CD4-positive, alpha-beta memory T cell (primary cell): ENCODE measurements around the gene TBC1D14. TPM values are rescaled to one million over a fixed set of nuclear protein-coding genes. Genes with fewer than 3 reads are reported as not detected.

Source experiments
- CTCF ChIA-PET: fragments of 350-600 bp; sonication (Branson Sonifier 250); formaldehyde crosslinking; loops from one replicate; lab custom pipeline; 2021; ENCODE audit warnings: inconsistent platforms; ENCODE audit not compliant: partially characterized antibody; lab: Charles Lee
- POLR2A ChIA-PET: fragments of 350-600 bp; sonication (Branson Sonifier 250); formaldehyde crosslinking; loops from one replicate; lab custom pipeline; 2021; ENCODE audit not compliant: partially characterized antibody; lab: Charles Lee
- DNase-seq, 5 donors: peaks; one replicate each; pipeline versions ENCODE4 v3.0.0 to v3.0.0-alpha.2; 2020 to 2022; ENCODE audit warnings: mixed read lengths in 1 of 5
- H3K27ac ChIP-seq: one replicate; pipeline ENCODE4 v1.7.0; 2013; ENCODE audit warnings: low read depth, low read length
- H3K27me3 ChIP-seq: 2 replicates; pipeline ENCODE4 v1.7.0; 2013; ENCODE audit warnings: mild to moderate bottlenecking, low read length, moderate library complexity; ENCODE audit not compliant: insufficient read depth
- H3K36me3 ChIP-seq: 2 replicates; pipeline ENCODE4 v1.7.0; 2013; ENCODE audit warnings: mild to moderate bottlenecking, low read length, moderate library complexity; ENCODE audit not compliant: insufficient read depth
- H3K4me1 ChIP-seq: 2 replicates; pipeline ENCODE4 v1.7.0; 2013; ENCODE audit warnings: mild to moderate bottlenecking, low read length, moderate library complexity; ENCODE audit not compliant: insufficient read depth
- H3K4me3 ChIP-seq, 2 donors: one replicate each; pipeline ENCODE4 v1.7.0; 2013; ENCODE audit warnings: low read length in 2 of 2, mild to moderate bottlenecking in 1 of 2
- H3K9me3 ChIP-seq, 2 donors: one replicate each; pipeline ENCODE4 v1.7.0; 2013; ENCODE audit warnings: low read length in 2 of 2, control low read depth in 1 of 2; ENCODE audit not compliant: control insufficient read depth in 1 of 2
- H3K27ac Mint-ChIP-seq, 7 donors: one replicate each; pipeline ENCODE4 v1.8.0; 2020 to 2021; ENCODE audit warnings: mixed read lengths in 7 of 7, mild to moderate bottlenecking in 6 of 7, inconsistent platforms in 3 of 7, moderate library complexity in 3 of 7
- H3K27me3 Mint-ChIP-seq, 2 donors: one replicate each; pipeline ENCODE4 v1.8.0; 2020 to 2021; ENCODE audit warnings: mixed read lengths in 2 of 2
- H3K36me3 Mint-ChIP-seq, 2 donors: one replicate each; pipeline ENCODE4 v1.8.0; 2020 to 2021; ENCODE audit warnings: mixed read lengths in 2 of 2, inconsistent platforms in 1 of 2, mild to moderate bottlenecking in 1 of 2
- H3K4me1 Mint-ChIP-seq, 4 donors: one replicate each; pipeline ENCODE4 v1.8.0; 2020 to 2021; ENCODE audit warnings: mixed read lengths in 4 of 4, mild to moderate bottlenecking in 1 of 4
- H3K4me3 Mint-ChIP-seq, 8 donors: one replicate each; pipeline ENCODE4 v1.8.0; 2020 to 2021; ENCODE audit warnings: mixed read lengths in 8 of 8, mild to moderate bottlenecking in 7 of 8, moderate library complexity in 6 of 8, inconsistent platforms in 3 of 8
- H3K9me3 Mint-ChIP-seq, 8 donors: one replicate each; pipeline ENCODE4 v1.8.0; 2020 to 2021; ENCODE audit warnings: mixed read lengths in 8 of 8, mild to moderate bottlenecking in 5 of 8, inconsistent platforms in 3 of 8, moderate library complexity in 1 of 8
- intact Hi-C: fragments of 100-400 bp; cut with micrococcal nuclease; formaldehyde crosslinking; loops from one replicate; pipeline ENCODE4 v1.15.1; 2023
- polyA plus RNA-seq, 2 donors: library from polyadenylated mRNA; unstranded; fragments of 300-500 nt; fragmentation: Illumina TruSeq; gene quantifications; one replicate each; pipeline ENCODE4 v1.2.3, GENCODE V29; 2021
- total RNA-seq, 2 experiments: library from RNA; stranded (reverse); gene quantifications; one replicate each; pipeline ENCODE4 v1.2.3, GENCODE V29; 2021

TBC1D14 gene
- total and polyA plus RNA-seq, 4 experiments from 2014 or later: 40.7 to 80.7 (median 63.0) TPM

DNA sequence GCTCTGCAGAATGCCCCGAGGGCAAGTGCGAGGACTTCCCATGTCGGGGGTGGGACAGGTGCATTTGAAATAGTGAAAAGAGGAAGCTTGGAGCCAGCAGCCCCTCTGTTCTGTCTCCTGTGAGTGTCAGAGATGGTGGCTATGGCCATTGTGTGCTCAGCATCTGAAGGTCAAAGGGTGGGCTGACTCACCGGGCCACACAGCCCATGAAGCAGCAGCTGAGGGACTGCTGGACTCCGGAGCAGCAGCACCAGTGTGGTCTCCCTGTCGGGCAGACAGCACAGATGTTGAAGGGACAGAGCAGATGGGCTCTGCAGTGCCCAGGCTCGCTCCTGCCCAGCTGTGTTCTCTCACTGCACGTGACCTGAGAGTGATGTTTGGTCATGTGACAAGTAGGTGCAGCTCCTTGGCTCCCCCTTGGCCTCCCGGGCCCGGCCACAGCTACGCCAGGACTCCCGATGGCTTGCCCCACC, 53.5 kb downstream of the TBC1D14 start:
- no peak overlapping the region for H3K4me3 Mint-ChIP-seq
- ChIA-PET POLR2A (no interaction called here), CTCF (interaction anchor here (0.7 to 1.3 kb wide), 5 partner anchors 11 to 108 kb away, joined by 3 to 8 read pairs (median 5); no protein-coding TSS in a partner anchor)
- H3K4me1 Mint-ChIP-seq: peaks cover 31 to 71% (median 50%) of the 10 kb centered on the region in 4 donors
- peaks cover 8% of the 10 kb centered on the region for H3K36me3 ChIP-seq
- no peaks in the 10 kb centered on the region for H3K9me3 ChIP-seq
- H3K27ac Mint-ChIP-seq: peak overlapping the region in 4 of 7 donors; percentile 22 to 48 (median 32)
- H3K27me3 ChIP-seq: no peaks in the 10 kb centered on the region
- no peak overlapping the region for H3K27ac ChIP-seq
- no peak for DNase-seq
- H3K27me3 Mint-ChIP-seq: no peaks in the 10 kb centered on the region
- H3K9me3 Mint-ChIP-seq: no peaks in the 10 kb centered on the region
- intact Hi-C loops: no loop called here
- H3K4me3 ChIP-seq: no peak overlapping the region
- peaks cover 5 to 13% of the 10 kb centered on the region in 2 donors for H3K36me3 Mint-ChIP-seq
- H3K4me1 ChIP-seq: peaks cover 44% of the 10 kb centered on the region

DNA sequence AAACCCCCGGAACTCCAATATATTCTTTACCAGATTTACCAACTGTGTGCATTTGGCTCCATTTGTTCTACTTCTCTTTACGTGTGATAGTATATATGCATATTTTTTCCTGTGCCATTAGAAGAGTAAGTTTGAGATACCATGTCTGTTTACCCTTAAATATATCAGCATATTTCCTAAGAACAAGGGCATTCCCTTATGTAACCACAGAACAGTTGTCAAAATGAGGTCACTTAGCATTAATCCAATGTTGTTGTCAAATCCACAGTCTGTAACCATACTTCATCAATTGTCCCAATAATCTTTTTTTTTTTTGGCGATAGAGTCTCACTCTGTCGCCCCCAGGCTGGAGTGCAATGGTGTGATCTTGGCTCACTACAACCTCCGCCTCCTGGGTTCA, 55.2 kb downstream of the TBC1D14 start:
- H3K9me3 ChIP-seq: no peaks in the 10 kb centered on the region
- H3K4me3 ChIP-seq: no peak overlapping the region
- H3K27me3 ChIP-seq: no peaks in the 10 kb centered on the region
- ChIA-PET POLR2A (interaction anchor here (1.3 kb wide), 1 partner anchor 23 kb away, joined by 4 read pairs; no protein-coding TSS in a partner anchor), CTCF (interaction anchor here (2.0 kb wide), 1 partner anchor 9 kb away, joined by 14 read pairs; no protein-coding TSS in a partner anchor)
- no peak overlapping the region for H3K27ac ChIP-seq
- Mint-ChIP-seq H3K4me3 (peak overlapping the region in 5 of 8 donors; percentile 27 to 75 (median 53)), H3K27ac (peak overlapping the region in 6 of 7 donors; percentile 5 to 89 (median 34)), H3K36me3 (peaks cover 9 to 24% of the 10 kb centered on the region in 2 donors), H3K4me1 (peaks cover 30 to 61% (median 47%) of the 10 kb centered on the region in 4 donors), H3K27me3 (no peaks in the 10 kb centered on the region), H3K9me3 (no peaks in the 10 kb centered on the region)
- DNase-seq: no peak
- intact Hi-C loops: no loop called here
- peaks cover 17% of the 10 kb centered on the region for H3K36me3 ChIP-seq
- peaks cover 44% of the 10 kb centered on the region for H3K4me1 ChIP-seq

DNA sequence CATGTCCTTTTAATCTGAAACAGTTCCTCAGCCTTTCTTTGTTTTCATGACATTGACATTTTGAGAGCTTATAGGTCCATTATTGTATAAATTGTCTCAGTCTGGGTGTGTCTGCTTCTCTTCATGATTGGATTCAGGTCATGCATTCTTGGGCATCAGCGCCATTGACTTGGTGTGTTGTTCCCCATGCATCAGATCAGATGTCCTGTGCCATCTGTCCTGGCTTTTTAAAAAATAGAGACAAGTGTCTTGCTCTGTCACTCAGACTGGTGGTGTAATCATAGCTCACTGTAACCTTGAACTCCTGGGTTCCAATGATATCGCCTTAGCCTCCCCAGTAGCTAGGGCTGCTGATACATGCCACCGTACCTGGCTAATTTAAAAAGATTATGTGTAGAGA, 55.7 kb downstream of the TBC1D14 start:
- Histone ChIP-seq H3K27ac (no peak overlapping the region), H3K9me3 (no peaks in the 10 kb centered on the region), H3K36me3 (peaks cover 22% of the 10 kb centered on the region), H3K4me1 (peaks cover 41% of the 10 kb centered on the region), H3K4me3 (no peak overlapping the region), H3K27me3 (no peaks in the 10 kb centered on the region)
- Mint-ChIP-seq H3K27me3 (no peaks in the 10 kb centered on the region), H3K36me3 (peaks cover 9 to 24% of the 10 kb centered on the region in 2 donors), H3K9me3 (no peaks in the 10 kb centered on the region), H3K4me1 (peaks cover 30 to 61% (median 48%) of the 10 kb centered on the region in 4 donors), H3K4me3 (peak overlapping the region in 2 of 8 donors; percentile 9 to 58), H3K27ac (peak overlapping the region in 6 of 7 donors; percentile 5 to 89 (median 40))
- ChIA-PET CTCF (interaction anchor here (2.0 to 2.6 kb wide), 2 partner anchors 9 to 52 kb away, joined by 5 to 14 read pairs; no protein-coding TSS in a partner anchor), POLR2A (interaction anchor here (1.3 kb wide), 1 partner anchor 23 kb away, joined by 4 read pairs; no protein-coding TSS in a partner anchor)
- intact Hi-C loops: no loop called here
- DNase-seq: no peak

DNA sequence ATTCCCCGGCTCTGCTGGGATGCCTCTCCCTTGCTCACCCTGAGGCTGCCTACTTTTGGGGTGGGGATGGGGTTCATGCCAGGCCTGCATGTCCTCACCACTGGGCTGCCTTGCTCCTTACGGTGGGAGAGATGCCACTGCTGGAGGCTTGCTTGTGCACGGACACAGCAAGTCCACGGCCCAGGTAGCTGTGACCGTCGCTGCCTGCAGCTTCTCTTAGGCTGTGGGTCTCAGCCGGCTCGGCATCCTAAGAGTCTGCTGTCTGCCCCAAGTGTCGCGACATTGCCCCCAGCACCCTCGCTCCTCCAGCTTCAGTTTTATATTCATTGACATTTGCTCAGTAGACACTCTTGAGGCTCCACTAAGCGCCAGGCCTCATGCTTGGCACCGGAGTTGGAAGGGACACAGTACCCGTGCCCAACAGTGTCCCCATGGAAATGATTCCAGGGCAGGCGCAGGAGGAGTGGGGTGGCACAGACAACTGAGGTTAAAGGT, 58.3 kb downstream of the TBC1D14 start:
- DNase-seq: no peak
- CTCF ChIA-PET: interaction anchor here (0.8 to 2.6 kb wide), 5 partner anchors 12 to 94 kb away, joined by 3 to 5 read pairs (median 4); no protein-coding TSS in a partner anchor
- POLR2A ChIA-PET: no interaction called here
- Histone ChIP-seq H3K36me3 (peaks cover 33% of the 10 kb centered on the region), H3K27me3 (no peaks in the 10 kb centered on the region), H3K27ac (no peak overlapping the region), H3K4me3 (no peak overlapping the region), H3K9me3 (no peaks in the 10 kb centered on the region), H3K4me1 (peaks cover 26% of the 10 kb centered on the region)
- intact Hi-C loops: no loop called here
- Mint-ChIP-seq H3K27ac (peak overlapping the region in 3 of 7 donors; percentile 75 to 78 (median 77)), H3K4me3 (no peak overlapping the region), H3K9me3 (no peaks in the 10 kb centered on the region), H3K4me1 (peaks cover 22 to 42% (median 39%) of the 10 kb centered on the region in 4 donors), H3K36me3 (peaks cover 9 to 34% of the 10 kb centered on the region in 2 donors), H3K27me3 (no peaks in the 10 kb centered on the region)

DNA sequence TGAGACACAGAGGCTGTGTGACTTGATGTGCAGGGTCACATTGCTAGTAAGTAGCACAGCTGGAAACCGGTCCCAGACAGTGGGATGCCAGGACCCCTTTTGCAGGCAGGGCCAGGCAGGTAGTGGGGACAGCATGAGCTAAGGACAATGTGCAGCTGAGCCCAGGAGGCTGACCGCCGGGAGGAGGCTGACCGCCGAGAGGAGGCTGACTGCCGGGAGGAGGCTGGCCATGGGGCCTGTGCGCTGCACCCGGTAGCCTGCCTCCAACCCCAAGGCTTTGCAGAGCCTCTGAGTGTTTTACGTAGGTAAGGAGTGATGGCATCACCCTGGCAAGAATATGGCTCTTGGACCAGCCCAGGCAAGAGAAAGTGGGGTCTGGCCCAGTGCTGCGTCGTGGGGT, 58.9 kb downstream of the TBC1D14 start:
- H3K4me1 Mint-ChIP-seq: peaks cover 25 to 40% (median 36%) of the 10 kb centered on the region in 4 donors
- Histone ChIP-seq H3K4me3 (no peak overlapping the region), H3K9me3 (no peaks in the 10 kb centered on the region), H3K27ac (no peak overlapping the region), H3K36me3 (peaks cover 34% of the 10 kb centered on the region), H3K4me1 (peaks cover 20% of the 10 kb centered on the region), H3K27me3 (no peaks in the 10 kb centered on the region)
- DNase-seq: no peak
- peak overlapping the region in 2 of 7 donors; percentile 70 to 78 for H3K27ac Mint-ChIP-seq
- H3K4me3 Mint-ChIP-seq: no peak overlapping the region
- no peaks in the 10 kb centered on the region for H3K9me3 Mint-ChIP-seq
- CTCF ChIA-PET: interaction anchor here (1.2 kb wide), 1 partner anchor 16 kb away, joined by 4 read pairs; no protein-coding TSS in a partner anchor
- peaks cover 9 to 34% of the 10 kb centered on the region in 2 donors for H3K36me3 Mint-ChIP-seq
- POLR2A ChIA-PET: no interaction called here
- intact Hi-C loops: no loop called here
- no peaks in the 10 kb centered on the region for H3K27me3 Mint-ChIP-seq

DNA sequence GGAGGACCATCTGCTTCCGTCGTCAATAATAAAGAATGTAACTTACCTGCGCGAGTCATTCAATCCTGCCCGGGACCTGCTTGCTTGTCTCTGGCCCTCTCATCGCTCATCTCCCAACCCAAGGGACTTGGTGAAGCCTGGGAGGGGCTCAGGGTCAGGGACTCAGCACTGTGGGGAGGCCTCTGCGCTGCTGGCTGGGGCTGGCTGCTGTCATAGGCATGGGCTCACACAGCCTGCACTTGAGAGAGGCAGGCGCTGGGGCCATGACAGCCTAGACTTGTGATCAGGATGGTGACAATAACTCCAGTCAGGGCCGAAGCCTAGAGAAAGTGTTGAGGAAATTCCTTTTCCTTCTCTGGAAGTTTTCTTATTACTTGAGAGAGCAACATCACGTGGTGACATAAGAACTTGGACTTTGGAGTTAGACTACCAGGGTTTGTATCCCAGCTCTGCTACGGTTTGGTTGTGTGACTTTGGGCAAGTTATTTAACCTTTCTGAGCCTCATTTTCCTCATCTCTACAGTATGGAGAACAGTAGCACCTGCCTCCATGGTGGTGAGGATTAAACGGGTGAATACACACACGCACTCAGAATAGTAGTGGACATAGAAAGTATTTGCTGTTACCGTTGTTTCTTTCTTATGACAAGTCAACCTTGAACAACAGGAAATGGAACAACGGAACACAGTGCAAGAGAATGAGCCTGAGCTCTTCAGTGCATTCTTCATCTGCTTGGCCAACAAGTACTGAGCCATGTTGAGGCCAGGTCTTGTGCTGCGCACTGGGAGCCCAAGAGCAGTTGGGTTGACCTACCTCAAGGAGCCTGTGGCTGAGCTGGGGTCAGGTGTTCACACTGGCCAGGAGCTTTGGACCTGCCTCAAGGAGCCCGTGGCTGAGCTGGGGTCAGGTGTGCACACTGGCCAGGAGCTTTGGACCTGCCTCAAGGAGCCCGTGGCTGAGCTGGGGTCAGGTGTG, 60.5 kb downstream of the TBC1D14 start:
- DNase-seq: no peak
- H3K4me3 Mint-ChIP-seq: no peak overlapping the region
- Histone ChIP-seq H3K36me3 (peaks cover 34% of the 10 kb centered on the region), H3K4me3 (no peak overlapping the region), H3K4me1 (peaks cover 13% of the 10 kb centered on the region), H3K27ac (no peak overlapping the region), H3K9me3 (no peaks in the 10 kb centered on the region), H3K27me3 (no peaks in the 10 kb centered on the region)
- no peaks in the 10 kb centered on the region for H3K27me3 Mint-ChIP-seq
- H3K36me3 Mint-ChIP-seq: peaks cover 9 to 37% of the 10 kb centered on the region in 2 donors
- ChIA-PET POLR2A (interaction anchor here (1.0 kb wide), 1 partner anchor 28 kb away, joined by 3 read pairs; no protein-coding TSS in a partner anchor), CTCF (interaction anchor here (1.6 kb wide), 1 partner anchor 96 kb away, joined by 3 read pairs; no protein-coding TSS in a partner anchor)
- no peaks in the 10 kb centered on the region for H3K9me3 Mint-ChIP-seq
- intact Hi-C loops: loop anchor here (5.0 kb wide), 1 partner anchor 53 kb away; no protein-coding TSS in a partner anchor
- peaks cover 22 to 33% (median 30%) of the 10 kb centered on the region in 4 donors for H3K4me1 Mint-ChIP-seq
- H3K27ac Mint-ChIP-seq: peak overlapping the region in 2 of 7 donors; percentile 17 to 31
